ENCODE results near the gene CCDC183.

GRCh38 chr9:136856541-136857141, 60.5 kb downstream of the CCDC183 start:
- TF ChIP-seq, protein P1, sequence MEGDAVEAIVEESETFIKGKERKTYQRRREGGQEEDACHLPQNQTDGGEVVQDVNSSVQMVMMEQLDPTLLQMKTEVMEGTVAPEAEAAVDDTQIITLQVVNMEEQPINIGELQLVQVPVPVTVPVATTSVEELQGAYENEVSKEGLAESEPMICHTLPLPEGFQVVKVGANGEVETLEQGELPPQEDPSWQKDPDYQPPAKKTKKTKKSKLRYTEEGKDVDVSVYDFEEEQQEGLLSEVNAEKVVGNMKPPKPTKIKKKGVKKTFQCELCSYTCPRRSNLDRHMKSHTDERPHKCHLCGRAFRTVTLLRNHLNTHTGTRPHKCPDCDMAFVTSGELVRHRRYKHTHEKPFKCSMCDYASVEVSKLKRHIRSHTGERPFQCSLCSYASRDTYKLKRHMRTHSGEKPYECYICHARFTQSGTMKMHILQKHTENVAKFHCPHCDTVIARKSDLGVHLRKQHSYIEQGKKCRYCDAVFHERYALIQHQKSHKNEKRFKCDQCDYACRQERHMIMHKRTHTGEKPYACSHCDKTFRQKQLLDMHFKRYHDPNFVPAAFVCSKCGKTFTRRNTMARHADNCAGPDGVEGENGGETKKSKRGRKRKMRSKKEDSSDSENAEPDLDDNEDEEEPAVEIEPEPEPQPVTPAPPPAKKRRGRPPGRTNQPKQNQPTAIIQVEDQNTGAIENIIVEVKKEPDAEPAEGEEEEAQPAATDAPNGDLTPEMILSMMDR (IDR thresholded peaks at IDR 0.05; ENCODE audit: low read depth, low read length) = peak; percentile 9
- no peak for TF ChIP-seq POLR2A (IDR thresholded peaks at IDR 0.05; ENCODE audit: extremely low read depth, insufficient read length)
- no peak for TF ChIP-seq MAX (IDR thresholded peaks at IDR 0.05; ENCODE audit: low read depth, low read length)
